Endothelial cell of umbilical vein (primary cell): ENCODE results near the gene MRPL54. TPM values are rescaled to one million over a fixed set of nuclear protein-coding genes. Genes with fewer than 3 reads are reported as not detected.

Experiments used
- BruUV-seq: library from RNA; stranded (reverse); fragments of 400-500 nt; replicated peaks from 2 replicates; lab custom pipeline; 2021; lab: Mats Ljungman, UMichigan
- CTCF ChIA-PET: fragments of 300-600, 350-600 bp; sonication (Branson Sonifier 250); formaldehyde crosslinking; loops from one replicate; lab custom pipeline; 2021; ENCODE audit warnings: antibody characterized with exemption, inconsistent platforms; lab: Charles Lee
- POLR2A ChIA-PET: fragments of 300-600, 350-600 bp; sonication (Branson Sonifier 250); formaldehyde crosslinking; loops from one replicate; lab custom pipeline; 2021; ENCODE audit warnings: antibody characterized with exemption, inconsistent platforms; lab: Charles Lee
- DNase-seq: peaks from one replicate; pipeline ENCODE4 v3.0.0-alpha.2; 2011; ENCODE audit warnings: low read depth, low spot score
- FAIRE-seq: peaks from 2 replicates; lab custom pipeline; 2011; peaks lifted over from hg19 to GRCh38; lab: Jason Lieb, UNC
- H2AFZ ChIP-seq: 2 replicates; pipeline ENCODE4 v1.6.0; 2012; ENCODE audit warnings: low read depth, low read length, control low read depth, inconsistent platforms
- H3K27ac ChIP-seq: 2 replicates; pipeline ENCODE4 v1.5.1; 2011; ENCODE audit warnings: low read depth, mild to moderate bottlenecking, control low read depth, low read length, moderate library complexity; ENCODE audit not compliant: insufficient read depth
- H3K27me3 ChIP-seq, 2 experiments: 2 replicates each; pipeline versions ENCODE4 v1.6.0 to v1.6.1; 2011; ENCODE audit warnings: low read length in 2 of 2, mixed read lengths in 1 of 2; ENCODE audit not compliant: control insufficient read depth in 2 of 2, insufficient read depth in 2 of 2
- H3K36me3 ChIP-seq, 2 experiments: 2 replicates in 1 of 2; 3 replicates in 1 of 2; pipeline ENCODE4 v1.5.1; 2011; ENCODE audit warnings: low read length in 2 of 2, mild to moderate bottlenecking in 1 of 2, moderate library complexity in 1 of 2; ENCODE audit not compliant: control insufficient read depth in 2 of 2, insufficient read depth in 2 of 2; ENCODE audit errors: extremely low read depth in 1 of 2
- H3K4me1 ChIP-seq: 3 replicates; pipeline ENCODE4 v1.5.1; 2011; ENCODE audit warnings: mild to moderate bottlenecking, low read length; ENCODE audit not compliant: control insufficient read depth, insufficient read depth; ENCODE audit errors: extremely low read depth
- H3K4me2 ChIP-seq: 2 replicates; pipeline ENCODE4 v1.6.1; 2011; ENCODE audit warnings: low read length, control low read depth, mixed read lengths; ENCODE audit not compliant: insufficient read depth
- H3K4me3 ChIP-seq, 3 experiments: fragments of 200-600 bp in 1 of 3; sonication (generic), shearing (Covaris generic) in 1 of 3; replicated peaks in 1 of 3; 2 replicates each; pipeline ENCODE4 v1.5.1; 2011 to 2016; ENCODE audit warnings: control low read depth in 3 of 3, low read length in 3 of 3, mild to moderate bottlenecking in 2 of 3, inconsistent platforms in 1 of 3, low read depth in 1 of 3, moderate library complexity in 1 of 3; ENCODE audit not compliant: insufficient read depth in 1 of 3
- H3K79me2 ChIP-seq: 2 replicates; pipeline ENCODE4 v1.6.0; 2012; ENCODE audit warnings: low read length, inconsistent platforms; ENCODE audit not compliant: control insufficient read depth, insufficient read depth
- H3K9ac ChIP-seq: replicated peaks from 2 replicates; pipeline ENCODE3; 2011; ENCODE audit warnings: low read length, control low read depth; ENCODE audit not compliant: insufficient read depth; ENCODE audit errors: extremely low read depth
- H3K9me1 ChIP-seq: replicated peaks from 3 replicates; pipeline ENCODE4 v1.6.0; 2011; ENCODE audit warnings: mild to moderate bottlenecking, low read length; ENCODE audit not compliant: control insufficient read depth, insufficient read depth; ENCODE audit errors: extremely low read depth
- H3K9me3 ChIP-seq: replicated peaks from 2 replicates; pipeline ENCODE4 v1.5.1; 2012; ENCODE audit warnings: low read length, inconsistent platforms; ENCODE audit not compliant: control insufficient read depth, insufficient read depth
- H4K20me1 ChIP-seq: replicated peaks from 2 replicates; pipeline ENCODE3; 2011; ENCODE audit warnings: mild to moderate bottlenecking, low read length; ENCODE audit not compliant: control insufficient read depth, insufficient read depth; ENCODE audit errors: extremely low read depth
- EZH2 ChIP-seq: IDR thresholded peaks from 2 replicates; pipeline ENCODE4 v1.6.1; 2012; ENCODE audit warnings: borderline replicate concordance, low read depth, mild to moderate bottlenecking, moderate library complexity, low read length, inconsistent platforms; ENCODE audit not compliant: severe bottlenecking
- FOS ChIP-seq: IDR thresholded peaks from 2 replicates; pipeline ENCODE4 v1.6.1; 2011; ENCODE audit warnings: mild to moderate bottlenecking, low read length, moderate library complexity, borderline replicate concordance; ENCODE audit not compliant: insufficient read depth
- GATA2 ChIP-seq: IDR thresholded peaks from 2 replicates; pipeline ENCODE4 v1.7.0; 2011; ENCODE audit warnings: low read depth, mild to moderate bottlenecking, moderate library complexity, mixed read lengths, low read length; ENCODE audit not compliant: insufficient read length, insufficient read depth
- JUN ChIP-seq: IDR thresholded peaks from 2 replicates; pipeline ENCODE4 v1.6.1; 2011; ENCODE audit warnings: borderline replicate concordance, low read depth; ENCODE audit not compliant: insufficient read length, insufficient read depth
- MAX ChIP-seq: IDR thresholded peaks from 2 replicates; pipeline ENCODE4 v1.6.1; 2011; ENCODE audit not compliant: insufficient read depth, insufficient read length
- MYC ChIP-seq: IDR thresholded peaks from one replicate; pipeline ENCODE4 v1.6.1; 2011; ENCODE audit warnings: mild to moderate bottlenecking, low read depth, low read length
- POLR2A ChIP-seq: IDR thresholded peaks from 2 replicates; pipeline ENCODE4 v1.6.1; 2012; ENCODE audit warnings: low read depth, mild to moderate bottlenecking, control low read depth, low read length
- POLR2AphosphoS5 ChIP-seq: IDR thresholded peaks from 2 replicates; pipeline ENCODE4 v1.6.1; 2012; ENCODE audit warnings: low read depth, mild to moderate bottlenecking, control low read depth, low read length, moderate library complexity; ENCODE audit not compliant: insufficient read depth
- dilution Hi-C: fragments of 300-500 bp; cut with MboI; formaldehyde crosslinking; loops from one replicate; pipeline ENCODE4 v1.15.0; 2019; ENCODE audit warnings: low sequenced_read_pairs; ENCODE audit not compliant: extremely low pct_ligation_motif_present
- intact Hi-C: fragments of 100-400 bp; cut with micrococcal nuclease; formaldehyde crosslinking; loops from one replicate; pipeline ENCODE4 v1.10.0; 2022
- polyA plus RNA-seq, 4 experiments: library from polyadenylated mRNA; depleted of rRNA in 3 of 4; stranded (reverse) in 3 of 4; unstranded in 1 of 4; fragments of >200 nt; gene quantifications; 2 replicates each; pipeline versions ENCODE4 v1.2.1 to v1.2.3, GENCODE V29; 2011 to 2012; ENCODE audit warnings: missing spikeins in 1 of 4
- total RNA-seq: library from RNA; stranded (reverse); gene quantifications from 2 replicates; pipeline ENCODE4 v1.2.3, GENCODE V29; 2021
- TF ChIP-seq, protein P1 (sequence below), 2 donors: IDR thresholded peaks; 1 replicate in 1 of 2; 2 replicates in 1 of 2; pipeline ENCODE4 v1.5.1; 2011; ENCODE audit warnings: low read length in 2 of 2, mild to moderate bottlenecking in 2 of 2, moderate library complexity in 2 of 2, control low read depth in 1 of 2, inconsistent platforms in 1 of 2, low read depth in 1 of 2; ENCODE audit not compliant: insufficient read depth in 1 of 2; ENCODE audit errors: extremely low read depth in 1 of 2

MRPL54 gene
- total and polyA plus RNA-seq, 2 donors (not counting 3 experiments of a cell fraction or from before 2014, with no cell fraction given) = 76.3 to 93.1 TPM

GRCh38 chr19:3732108-3732507 is 30.4 kb upstream of the MRPL54 start:
- Histone ChIP-seq H2AFZ (no peak overlapping the region), H3K79me2 (no peaks in the 10 kb centered on the region), H3K4me2 (no peak overlapping the region), H3K4me1 (no peaks in the 10 kb centered on the region), H3K27me3 (no peaks in the 10 kb centered on the region), H3K9ac (no peak overlapping the region), H3K9me3 (no peaks in the 10 kb centered on the region), H4K20me1 (no peaks in the 10 kb centered on the region), H3K36me3 (no peaks in the 10 kb centered on the region), H3K9me1 (no peaks in the 10 kb centered on the region), H3K27ac (no peak overlapping the region), H3K4me3 (no peak overlapping the region)
- BruUV-seq = no TSS peak
- intact Hi-C loops = no loop called here
- ChIA-PET POLR2A (no interaction called here), CTCF (interaction anchor here (0.9 to 1.2 kb wide), 2 partner anchors 15 to 24 kb away, joined by 3 read pairs; no protein-coding TSS in a partner anchor)
- TF ChIP-seq, protein P1, sequence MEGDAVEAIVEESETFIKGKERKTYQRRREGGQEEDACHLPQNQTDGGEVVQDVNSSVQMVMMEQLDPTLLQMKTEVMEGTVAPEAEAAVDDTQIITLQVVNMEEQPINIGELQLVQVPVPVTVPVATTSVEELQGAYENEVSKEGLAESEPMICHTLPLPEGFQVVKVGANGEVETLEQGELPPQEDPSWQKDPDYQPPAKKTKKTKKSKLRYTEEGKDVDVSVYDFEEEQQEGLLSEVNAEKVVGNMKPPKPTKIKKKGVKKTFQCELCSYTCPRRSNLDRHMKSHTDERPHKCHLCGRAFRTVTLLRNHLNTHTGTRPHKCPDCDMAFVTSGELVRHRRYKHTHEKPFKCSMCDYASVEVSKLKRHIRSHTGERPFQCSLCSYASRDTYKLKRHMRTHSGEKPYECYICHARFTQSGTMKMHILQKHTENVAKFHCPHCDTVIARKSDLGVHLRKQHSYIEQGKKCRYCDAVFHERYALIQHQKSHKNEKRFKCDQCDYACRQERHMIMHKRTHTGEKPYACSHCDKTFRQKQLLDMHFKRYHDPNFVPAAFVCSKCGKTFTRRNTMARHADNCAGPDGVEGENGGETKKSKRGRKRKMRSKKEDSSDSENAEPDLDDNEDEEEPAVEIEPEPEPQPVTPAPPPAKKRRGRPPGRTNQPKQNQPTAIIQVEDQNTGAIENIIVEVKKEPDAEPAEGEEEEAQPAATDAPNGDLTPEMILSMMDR (IDR thresholded peaks at IDR 0.05; ENCODE audit: extremely low read depth in 1 of 2, insufficient read depth in 1 of 2, low read depth in 1 of 2, low read length in 2 of 2) = no peak
- TF ChIP-seq FOS (no peak), GATA2 (no peak), POLR2A (no peak), EZH2 (no peak), MAX (no peak), POLR2AphosphoS5 (no peak), MYC (no peak), JUN (no peak)
- DNase-seq = no peak
- FAIRE-seq = no peak
- dilution Hi-C loops = no loop called here
